ENCODE data around the gene KBTBD8.
A peak's percentile ranks its signal among the peaks of the same experiment; 100 is the strongest.

The KBTBD8 gene

GRCh38 chr3:66971891-66972551, 26.1 kb upstream of the KBTBD8 start:
- peak; percentile 95 for FAIRE-seq
- no peak for TF ChIP-seq POLR2A (IDR thresholded peaks at IDR 0.05; ENCODE audit: low read depth, low read length)
- TF ChIP-seq POLR2AphosphoS5 (IDR thresholded peaks at IDR 0.05; ENCODE audit: low read depth, low read length), result no peak
- TF ChIP-seq TAF1 (IDR thresholded peaks at IDR 0.05; ENCODE audit: borderline replicate concordance, low read depth, low read length), result no peak
- peak; percentile 60 for DNase-seq (ENCODE audit: insufficient read length)

GRCh38 chr3:66980791-66981190, 17.3 kb upstream of the KBTBD8 start:
- DNase-seq (ENCODE audit: insufficient read length) (no peak), FAIRE-seq (no peak)
- TF ChIP-seq POLR2AphosphoS5 (IDR thresholded peaks at IDR 0.05; ENCODE audit: low read depth, low read length), result no peak
- no peak for TF ChIP-seq POLR2A (IDR thresholded peaks at IDR 0.05; ENCODE audit: low read depth, low read length)
- TF ChIP-seq TAF1 (IDR thresholded peaks at IDR 0.05; ENCODE audit: borderline replicate concordance, low read depth, low read length), result no peak

- no peak for DNase-seq (ENCODE audit: insufficient read length)
- TF ChIP-seq POLR2AphosphoS5 (IDR thresholded peaks at IDR 0.05; ENCODE audit: low read depth, low read length) (no peak), TAF1 (IDR thresholded peaks at IDR 0.05; ENCODE audit: borderline replicate concordance, low read depth, low read length) (no peak), POLR2A (IDR thresholded peaks at IDR 0.05; ENCODE audit: low read depth, low read length) (no peak)
- no peak for FAIRE-seq
Measured at GRCh38 chr3:66983101-66983500, 15.0 kb upstream of the KBTBD8 start.

- no peak for TF ChIP-seq TAF1 (IDR thresholded peaks at IDR 0.05; ENCODE audit: borderline replicate concordance, low read depth, low read length)
- TF ChIP-seq POLR2A (IDR thresholded peaks at IDR 0.05; ENCODE audit: low read depth, low read length), result no peak
- TF ChIP-seq POLR2AphosphoS5 (IDR thresholded peaks at IDR 0.05; ENCODE audit: low read depth, low read length), result no peak
- FAIRE-seq, result no peak
- no peak for DNase-seq (ENCODE audit: insufficient read length)
Measured at GRCh38 chr3:66985336-66985920, 12.7 kb upstream of the KBTBD8 start.

- DNase-seq (ENCODE audit: insufficient read length) (no peak), FAIRE-seq (no peak)
- no peak for TF ChIP-seq POLR2A (IDR thresholded peaks at IDR 0.05; ENCODE audit: low read depth, low read length)
Measured at GRCh38 chr3:66986406-66986805, 11.7 kb upstream of the KBTBD8 start.

GRCh38 chr3:66989241-66989640, 8.9 kb upstream of the KBTBD8 start:
- no peak for FAIRE-seq
- DNase-seq (ENCODE audit: insufficient read length), result no peak
- TF ChIP-seq POLR2A (IDR thresholded peaks at IDR 0.05; ENCODE audit: low read depth, low read length), result no peak
- no peak for TF ChIP-seq TAF1 (IDR thresholded peaks at IDR 0.05; ENCODE audit: borderline replicate concordance, low read depth, low read length)
- no peak for TF ChIP-seq POLR2AphosphoS5 (IDR thresholded peaks at IDR 0.05; ENCODE audit: low read depth, low read length)

GRCh38 chr3:66989860-66990696, 8.0 kb upstream of the KBTBD8 start:
- no peak for DNase-seq (ENCODE audit: insufficient read length)
- FAIRE-seq, result peak; percentile 89
- TF ChIP-seq POLR2A (IDR thresholded peaks at IDR 0.05; ENCODE audit: low read depth, low read length) (no peak), POLR2AphosphoS5 (IDR thresholded peaks at IDR 0.05; ENCODE audit: low read depth, low read length) (no peak), TAF1 (IDR thresholded peaks at IDR 0.05; ENCODE audit: borderline replicate concordance, low read depth, low read length) (no peak)

- FAIRE-seq, result no peak
- DNase-seq (ENCODE audit: insufficient read length), result no peak
- TF ChIP-seq POLR2A (IDR thresholded peaks at IDR 0.05; ENCODE audit: low read depth, low read length) (no peak), TAF1 (IDR thresholded peaks at IDR 0.05; ENCODE audit: borderline replicate concordance, low read depth, low read length) (no peak), POLR2AphosphoS5 (IDR thresholded peaks at IDR 0.05; ENCODE audit: low read depth, low read length) (no peak)
Measured at GRCh38 chr3:66991459-66991858, 6.6 kb upstream of the KBTBD8 start.

GRCh38 chr3:66993082-66993481, 5.0 kb upstream of the KBTBD8 start:
- FAIRE-seq, result no peak
- no peak for TF ChIP-seq POLR2A (IDR thresholded peaks at IDR 0.05; ENCODE audit: low read depth, low read length)
- TF ChIP-seq POLR2AphosphoS5 (IDR thresholded peaks at IDR 0.05; ENCODE audit: low read depth, low read length), result no peak
- no peak for TF ChIP-seq TAF1 (IDR thresholded peaks at IDR 0.05; ENCODE audit: borderline replicate concordance, low read depth, low read length)
- no peak for DNase-seq (ENCODE audit: insufficient read length)

- no peak for FAIRE-seq
- TF ChIP-seq POLR2AphosphoS5 (IDR thresholded peaks at IDR 0.05; ENCODE audit: low read depth, low read length) (no peak), POLR2A (IDR thresholded peaks at IDR 0.05; ENCODE audit: low read depth, low read length) (no peak), TAF1 (IDR thresholded peaks at IDR 0.05; ENCODE audit: borderline replicate concordance, low read depth, low read length) (no peak)
- no peak for DNase-seq (ENCODE audit: insufficient read length)
Measured at GRCh38 chr3:66994588-66994987, 3.5 kb upstream of the KBTBD8 start.

- DNase-seq (ENCODE audit: insufficient read length) (no peak), FAIRE-seq (no peak)
- no peak for TF ChIP-seq TAF1 (IDR thresholded peaks at IDR 0.05; ENCODE audit: borderline replicate concordance, low read depth, low read length)
Measured at GRCh38 chr3:66996696-66997095, 1.4 kb upstream of the KBTBD8 start.
